GM21737 (cell line): Measurements from ENCODE around the gene PRH1.

Source experiments
- ATAC-seq: cut with Tn5 transposase; IDR thresholded peaks from one replicate; pipeline ENCODE4 v1.9.1; 2021; ENCODE audit warnings: mild to moderate bottlenecking, moderate library complexity; ENCODE audit not compliant: unreplicated experiment

Gene PRH1

GRCh38 chr12:10847744-10848143, 36.3 kb downstream of the PRH1 start:
- no peak for ATAC-seq

- no peak for ATAC-seq
Observed at GRCh38 chr12:10842862-10843261, 41.2 kb downstream of the PRH1 start.

- no peak for ATAC-seq
Observed at GRCh38 chr12:10838461-10838860, 45.6 kb downstream of the PRH1 start.
